ENCODE data around the gene PARS2. TPM values are rescaled to one million over a fixed set of nuclear protein-coding genes. Genes with fewer than 3 reads are reported as not detected.

Gene PARS2
- polyA plus RNA-seq, 1 donor from 2014 or later, result 1.9 TPM

DNA sequence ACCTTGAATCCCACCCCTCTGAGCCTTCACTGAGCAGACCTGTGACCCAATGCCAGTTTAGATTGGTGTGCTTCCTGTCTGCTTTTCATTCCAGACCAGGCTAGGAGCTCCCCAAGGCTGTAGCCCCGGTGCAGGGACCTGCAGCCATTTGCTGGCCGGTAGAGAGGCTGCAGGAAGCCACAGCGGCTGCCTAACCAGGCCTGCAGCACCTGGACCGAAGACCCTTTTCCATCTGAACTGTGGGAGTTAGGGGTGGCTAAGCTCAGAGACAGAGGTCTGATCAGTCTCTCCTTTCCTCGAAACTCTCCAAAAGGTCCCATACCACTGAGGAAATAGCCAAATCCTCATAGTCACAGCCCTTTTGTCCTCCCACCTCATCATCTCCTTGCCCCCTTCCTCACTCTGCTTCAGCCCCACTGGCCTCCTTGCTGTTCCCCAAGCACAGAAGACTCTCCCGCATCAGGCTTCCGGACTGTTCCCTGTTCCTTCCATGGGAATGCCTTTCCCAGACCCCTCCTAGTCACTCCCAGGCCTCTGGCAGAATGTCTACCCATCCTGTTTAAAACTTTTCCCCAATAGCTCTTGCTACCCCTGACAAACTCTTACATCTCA lies 49.3 kb downstream of the PARS2 start:
- peak overlapping the region; percentile 82 for H2AFZ ChIP-seq (ENCODE audit: low read depth, low read length)
- peak overlapping the region; percentile 86 for H3K4me3 ChIP-seq (ENCODE audit: low read length)
- H3K27me3 ChIP-seq (ENCODE audit: insufficient read depth, low read depth, low read length), result no peaks in the 10 kb centered on the region
- no peaks in the 10 kb centered on the region for H4K20me1 ChIP-seq (ENCODE audit: insufficient read depth)
- no peaks in the 10 kb centered on the region for H3K9me3 ChIP-seq (ENCODE audit: low read length)
- peaks cover 8% of the 10 kb centered on the region for H3K79me2 ChIP-seq (replicated peaks; ENCODE audit: insufficient read depth, low read length)
- H3K9me2 ChIP-seq (ENCODE audit: insufficient read depth, low read length), result no peaks in the 10 kb centered on the region
- peak overlapping the region; percentile 59 for H3K4me2 ChIP-seq (ENCODE audit: low read length)
- H3K36me3 ChIP-seq (ENCODE audit: insufficient read depth, low read length), result no peaks in the 10 kb centered on the region
- no peaks in the 10 kb centered on the region for H3F3A ChIP-seq (ENCODE audit: insufficient read depth, low read length, poor library complexity, severe bottlenecking)
- peak overlapping the region; percentile 71 for H3K9ac ChIP-seq (ENCODE audit: low read length)
- H3K27ac ChIP-seq (ENCODE audit: low read length), result no peak overlapping the region
- TF ChIP-seq EP300 (conservative IDR thresholded peaks at IDR 0.05; ENCODE audit: poor library complexity, severe bottlenecking) (no peak), TAF1 (IDR thresholded peaks at IDR 0.05; ENCODE audit: low read depth) (no peak), RAD21 (conservative IDR thresholded peaks at IDR 0.05) (no peak), POLR2AphosphoS5 (IDR thresholded peaks at IDR 0.05) (no peak)
- TF ChIP-seq, protein P1, sequence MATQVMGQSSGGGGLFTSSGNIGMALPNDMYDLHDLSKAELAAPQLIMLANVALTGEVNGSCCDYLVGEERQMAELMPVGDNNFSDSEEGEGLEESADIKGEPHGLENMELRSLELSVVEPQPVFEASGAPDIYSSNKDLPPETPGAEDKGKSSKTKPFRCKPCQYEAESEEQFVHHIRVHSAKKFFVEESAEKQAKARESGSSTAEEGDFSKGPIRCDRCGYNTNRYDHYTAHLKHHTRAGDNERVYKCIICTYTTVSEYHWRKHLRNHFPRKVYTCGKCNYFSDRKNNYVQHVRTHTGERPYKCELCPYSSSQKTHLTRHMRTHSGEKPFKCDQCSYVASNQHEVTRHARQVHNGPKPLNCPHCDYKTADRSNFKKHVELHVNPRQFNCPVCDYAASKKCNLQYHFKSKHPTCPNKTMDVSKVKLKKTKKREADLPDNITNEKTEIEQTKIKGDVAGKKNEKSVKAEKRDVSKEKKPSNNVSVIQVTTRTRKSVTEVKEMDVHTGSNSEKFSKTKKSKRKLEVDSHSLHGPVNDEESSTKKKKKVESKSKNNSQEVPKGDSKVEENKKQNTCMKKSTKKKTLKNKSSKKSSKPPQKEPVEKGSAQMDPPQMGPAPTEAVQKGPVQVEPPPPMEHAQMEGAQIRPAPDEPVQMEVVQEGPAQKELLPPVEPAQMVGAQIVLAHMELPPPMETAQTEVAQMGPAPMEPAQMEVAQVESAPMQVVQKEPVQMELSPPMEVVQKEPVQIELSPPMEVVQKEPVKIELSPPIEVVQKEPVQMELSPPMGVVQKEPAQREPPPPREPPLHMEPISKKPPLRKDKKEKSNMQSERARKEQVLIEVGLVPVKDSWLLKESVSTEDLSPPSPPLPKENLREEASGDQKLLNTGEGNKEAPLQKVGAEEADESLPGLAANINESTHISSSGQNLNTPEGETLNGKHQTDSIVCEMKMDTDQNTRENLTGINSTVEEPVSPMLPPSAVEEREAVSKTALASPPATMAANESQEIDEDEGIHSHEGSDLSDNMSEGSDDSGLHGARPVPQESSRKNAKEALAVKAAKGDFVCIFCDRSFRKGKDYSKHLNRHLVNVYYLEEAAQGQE (IDR thresholded peaks at IDR 0.05; ENCODE audit: borderline replicate concordance), result no peak
- TF ChIP-seq, protein P2, sequence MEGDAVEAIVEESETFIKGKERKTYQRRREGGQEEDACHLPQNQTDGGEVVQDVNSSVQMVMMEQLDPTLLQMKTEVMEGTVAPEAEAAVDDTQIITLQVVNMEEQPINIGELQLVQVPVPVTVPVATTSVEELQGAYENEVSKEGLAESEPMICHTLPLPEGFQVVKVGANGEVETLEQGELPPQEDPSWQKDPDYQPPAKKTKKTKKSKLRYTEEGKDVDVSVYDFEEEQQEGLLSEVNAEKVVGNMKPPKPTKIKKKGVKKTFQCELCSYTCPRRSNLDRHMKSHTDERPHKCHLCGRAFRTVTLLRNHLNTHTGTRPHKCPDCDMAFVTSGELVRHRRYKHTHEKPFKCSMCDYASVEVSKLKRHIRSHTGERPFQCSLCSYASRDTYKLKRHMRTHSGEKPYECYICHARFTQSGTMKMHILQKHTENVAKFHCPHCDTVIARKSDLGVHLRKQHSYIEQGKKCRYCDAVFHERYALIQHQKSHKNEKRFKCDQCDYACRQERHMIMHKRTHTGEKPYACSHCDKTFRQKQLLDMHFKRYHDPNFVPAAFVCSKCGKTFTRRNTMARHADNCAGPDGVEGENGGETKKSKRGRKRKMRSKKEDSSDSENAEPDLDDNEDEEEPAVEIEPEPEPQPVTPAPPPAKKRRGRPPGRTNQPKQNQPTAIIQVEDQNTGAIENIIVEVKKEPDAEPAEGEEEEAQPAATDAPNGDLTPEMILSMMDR (IDR thresholded peaks at IDR 0.05; ENCODE audit: poor library complexity, severe bottlenecking), result no peak

DNA sequence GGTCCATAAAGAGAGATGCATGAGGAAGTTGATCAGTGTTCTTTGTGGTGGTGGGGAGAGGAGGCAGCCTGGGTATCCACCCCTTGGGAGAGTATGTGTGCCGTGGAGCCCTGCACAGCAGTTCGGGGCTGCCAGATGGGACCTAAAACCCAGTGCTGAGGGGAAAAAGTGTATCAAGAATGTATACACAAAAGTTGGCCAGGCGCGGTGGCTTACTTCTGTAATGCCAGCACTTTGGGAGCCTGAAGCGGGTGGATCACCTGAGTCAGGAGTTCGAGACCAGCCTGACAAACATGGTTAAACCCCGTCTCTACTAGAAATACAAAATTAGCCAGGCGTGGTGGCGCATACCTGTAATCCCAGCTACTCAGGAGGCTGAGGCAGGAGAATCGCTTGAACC lies 52.8 kb downstream of the PARS2 start:
- TF ChIP-seq TAF1 (IDR thresholded peaks at IDR 0.05; ENCODE audit: low read depth), result no peak
- H3K4me3 ChIP-seq (ENCODE audit: low read length), result no peak overlapping the region

DNA sequence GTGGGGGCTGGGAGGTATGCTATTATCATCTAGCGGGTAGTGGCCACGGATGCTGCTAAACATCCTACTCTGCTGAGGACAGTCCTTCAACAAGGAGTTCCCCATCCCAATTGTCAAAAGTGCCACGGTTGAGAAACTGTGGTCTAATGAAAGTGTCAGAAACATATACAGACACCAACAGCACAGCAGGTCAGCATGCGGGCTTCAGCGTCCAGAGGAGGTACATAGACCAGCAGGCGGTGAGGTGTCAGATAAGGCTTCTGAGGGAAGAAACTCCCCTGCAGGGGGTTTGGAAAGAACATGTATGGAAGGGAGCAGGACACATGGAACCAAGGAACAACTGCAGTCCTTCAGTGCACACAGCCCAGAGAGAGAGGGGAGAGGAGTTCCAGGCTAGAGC lies 53.5 kb downstream of the PARS2 start:
- no peak overlapping the region for H3K27ac ChIP-seq (ENCODE audit: low read length)
- no peak overlapping the region for H3K4me2 ChIP-seq (ENCODE audit: low read length)
- peaks cover under 1% of the 10 kb centered on the region for H3K79me2 ChIP-seq (replicated peaks; ENCODE audit: insufficient read depth, low read length)
- H3K36me3 ChIP-seq (ENCODE audit: insufficient read depth, low read length), result no peaks in the 10 kb centered on the region
- no peaks in the 10 kb centered on the region for H3K9me2 ChIP-seq (ENCODE audit: insufficient read depth, low read length)
- H2AFZ ChIP-seq (ENCODE audit: low read depth, low read length), result no peak overlapping the region
- no peaks in the 10 kb centered on the region for H3F3A ChIP-seq (ENCODE audit: insufficient read depth, low read length, poor library complexity, severe bottlenecking)
- H3K4me3 ChIP-seq (ENCODE audit: low read length), result no peak overlapping the region
- TF ChIP-seq POLR2AphosphoS5 (IDR thresholded peaks at IDR 0.05), result no peak
- TF ChIP-seq EP300 (conservative IDR thresholded peaks at IDR 0.05; ENCODE audit: poor library complexity, severe bottlenecking), result no peak
- no peak for TF ChIP-seq SMC3 (conservative IDR thresholded peaks at IDR 0.05; ENCODE audit: poor library complexity)
- TF ChIP-seq, protein P1 (IDR thresholded peaks at IDR 0.05; ENCODE audit: borderline replicate concordance), result no peak
- TF ChIP-seq TAF1 (IDR thresholded peaks at IDR 0.05; ENCODE audit: low read depth), result no peak
- TF ChIP-seq, protein P2 (IDR thresholded peaks at IDR 0.05; ENCODE audit: poor library complexity, severe bottlenecking), result no peak
- no peak for TF ChIP-seq EZH2 (IDR thresholded peaks at IDR 0.05; ENCODE audit: borderline replicate concordance, insufficient read depth, low read length, poor library complexity, severe bottlenecking)
- TF ChIP-seq RAD21 (conservative IDR thresholded peaks at IDR 0.05), result no peak
- TF ChIP-seq MXI1 (conservative IDR thresholded peaks at IDR 0.05; ENCODE audit: poor library complexity, severe bottlenecking), result no peak
- H3K9me3 ChIP-seq (ENCODE audit: low read length), result no peaks in the 10 kb centered on the region
- H4K20me1 ChIP-seq (ENCODE audit: insufficient read depth), result no peaks in the 10 kb centered on the region
- no peak overlapping the region for H3K9ac ChIP-seq (ENCODE audit: low read length)
- H3K27me3 ChIP-seq (ENCODE audit: insufficient read depth, low read depth, low read length), result no peaks in the 10 kb centered on the region

More for the DNA sequence above, 52.8 kb downstream of the PARS2 start:
- H2AFZ ChIP-seq (ENCODE audit: low read depth, low read length), result no peak overlapping the region
- no peak overlapping the region for H3K27ac ChIP-seq (ENCODE audit: low read length)
- H3F3A ChIP-seq (ENCODE audit: insufficient read depth, low read length, poor library complexity, severe bottlenecking), result no peaks in the 10 kb centered on the region
- no peaks in the 10 kb centered on the region for H3K9me3 ChIP-seq (ENCODE audit: low read length)
- H3K9me2 ChIP-seq (ENCODE audit: insufficient read depth, low read length), result no peaks in the 10 kb centered on the region
- no peaks in the 10 kb centered on the region for H3K27me3 ChIP-seq (ENCODE audit: insufficient read depth, low read depth, low read length)
- no peaks in the 10 kb centered on the region for H4K20me1 ChIP-seq (ENCODE audit: insufficient read depth)
- H3K9ac ChIP-seq (ENCODE audit: low read length), result no peak overlapping the region
- H3K79me2 ChIP-seq (replicated peaks; ENCODE audit: insufficient read depth, low read length), result peaks cover 8% of the 10 kb centered on the region
- no peak overlapping the region for H3K4me2 ChIP-seq (ENCODE audit: low read length)
- no peaks in the 10 kb centered on the region for H3K36me3 ChIP-seq (ENCODE audit: insufficient read depth, low read length)
